SK-N-SH (cell line): ENCODE data around the gene KLHL42. TPM values are rescaled to one million over a fixed set of nuclear protein-coding genes. Genes with fewer than 3 reads are reported as not detected.

Source experiments
- CTCF ChIA-PET: fragments of 300-600, 350-600 bp; formaldehyde crosslinking; extraction: SDS; loops from one replicate; lab custom pipeline; 2021; lab: Yijun Ruan, JAX
- POLR2A ChIA-PET: fragments of 350-600 bp; sonication (Branson Sonifier 250); formaldehyde crosslinking; extraction: SDS; loops from one replicate; lab custom pipeline; 2020; ENCODE audit warnings: antibody characterized with exemption, inconsistent platforms; lab: Yijun Ruan, JAX
- DNase-seq: peaks from one replicate; pipeline ENCODE4 v3.0.0; 2012
- H2AFZ ChIP-seq: fragments of 200-600 bp; sonication (generic); 2 replicates; pipeline ENCODE4 v1.8.1; 2016; ENCODE audit warnings: antibody characterized with exemption, mild to moderate bottlenecking, low read depth
- H3F3A ChIP-seq: fragments of 200-600 bp; sonication (generic); replicated peaks from 2 replicates; pipeline ENCODE3; 2016; ENCODE audit warnings: antibody characterized with exemption, mild to moderate bottlenecking; ENCODE audit not compliant: insufficient read depth
- H3K27ac ChIP-seq, 2 experiments: fragments of 200-500 bp in 1 of 2; fragments of 200-600 bp in 1 of 2; sonication (Bioruptor generic) in 1 of 2; sonication (generic), shearing (Covaris generic) in 1 of 2; 2 replicates each; pipeline versions ENCODE4 v1.5.1 to v1.6.1; 2014 to 2016; ENCODE audit warnings: low read depth in 2 of 2, inconsistent platforms in 1 of 2, low read length in 1 of 2, mild to moderate bottlenecking in 1 of 2, mixed read lengths in 1 of 2
- H3K27me3 ChIP-seq: fragments of 200-600 bp; sonication (generic), shearing (Covaris generic); 2 replicates; pipeline ENCODE4 v1.6.1; 2016; ENCODE audit warnings: mixed run types; ENCODE audit not compliant: insufficient read depth
- H3K36me3 ChIP-seq, 2 experiments: fragments of 200-500 bp in 1 of 2; fragments of 200-600 bp in 1 of 2; sonication (Bioruptor generic) in 1 of 2; sonication (generic) in 1 of 2; replicated peaks in 1 of 2; 2 replicates each; pipeline versions ENCODE3 to v1.5.1; 2014 to 2016; ENCODE audit warnings: low read length in 1 of 2, mild to moderate bottlenecking in 1 of 2; ENCODE audit not compliant: insufficient read depth in 2 of 2, control insufficient read depth in 1 of 2
- H3K4me1 ChIP-seq, 2 experiments: fragments of 200-500 bp in 1 of 2; fragments of 200-600 bp in 1 of 2; sonication (Bioruptor generic) in 1 of 2; sonication (generic), shearing (Covaris generic) in 1 of 2; 2 replicates each; pipeline versions ENCODE4 v1.5.1 to v1.6.1; 2014 to 2016; ENCODE audit warnings: low read depth in 1 of 2, low read length in 1 of 2, mixed run types in 1 of 2; ENCODE audit not compliant: insufficient read depth in 2 of 2, control insufficient read depth in 1 of 2
- H3K4me2 ChIP-seq: fragments of 200-600 bp; sonication (generic), shearing (Covaris generic); 2 replicates; pipeline ENCODE4 v1.6.1; 2017; ENCODE audit warnings: mixed run types
- H3K4me3 ChIP-seq, 2 experiments: fragments of 200-500 bp in 1 of 2; fragments of 200-600 bp in 1 of 2; sonication (Bioruptor generic) in 1 of 2; sonication (generic), shearing (Covaris generic) in 1 of 2; 2 replicates each; pipeline versions ENCODE4 v1.5.1 to v1.8.1; 2014 to 2016; ENCODE audit warnings: low read depth in 2 of 2, inconsistent platforms in 1 of 2, low read length in 1 of 2, mild to moderate bottlenecking in 1 of 2, mixed read lengths in 1 of 2, moderate library complexity in 1 of 2
- H3K79me2 ChIP-seq: fragments of 200-600 bp; sonication (generic); 2 replicates; pipeline ENCODE4 v1.8.1; 2017; ENCODE audit warnings: mild to moderate bottlenecking; ENCODE audit not compliant: insufficient read depth
- H3K9ac ChIP-seq: fragments of 200-600 bp; sonication (generic); 2 replicates; pipeline ENCODE4 v1.6.1; 2017; ENCODE audit warnings: mixed run types
- H3K9me2 ChIP-seq: fragments of 200-600 bp; sonication (generic); 2 replicates; pipeline ENCODE4 v1.6.1; 2017; ENCODE audit warnings: mixed run types
- H3K9me3 ChIP-seq: fragments of 200-600 bp; sonication (generic); 2 replicates; pipeline ENCODE4 v1.6.1; 2017; ENCODE audit warnings: mixed run types, mild to moderate bottlenecking, moderate library complexity
- H4K20me1 ChIP-seq: fragments of 200-600 bp; sonication (generic); 2 replicates; pipeline ENCODE4 v1.6.1; 2017; ENCODE audit warnings: mild to moderate bottlenecking, mixed run types; ENCODE audit not compliant: insufficient read depth
- CHD2 ChIP-seq: fragments of 150-350 bp; IDR thresholded peaks from 2 replicates; pipeline ENCODE4 v1.6.1; 2018; ENCODE audit warnings: low read length; ENCODE audit not compliant: partially characterized antibody
- FOSL2 ChIP-seq: IDR thresholded peaks from 2 replicates; pipeline ENCODE4 v1.4.0; 2012; ENCODE audit warnings: low read depth, mild to moderate bottlenecking, moderate library complexity, borderline replicate concordance
- FOXM1 ChIP-seq: IDR thresholded peaks from 2 replicates; pipeline ENCODE4 v1.4.0; 2012; ENCODE audit warnings: low read depth, mild to moderate bottlenecking
- GABPA ChIP-seq: IDR thresholded peaks from 2 replicates; pipeline ENCODE4 v1.4.0; 2012; ENCODE audit warnings: low read depth, mild to moderate bottlenecking
- GATA2 ChIP-seq: sonication (generic); formaldehyde crosslinking; IDR thresholded peaks from 2 replicates; pipeline ENCODE4 v1.5.0; 2020; ENCODE audit warnings: mild to moderate bottlenecking, missing genetic modification reagents
- MEF2A ChIP-seq: IDR thresholded peaks from 2 replicates; pipeline ENCODE4 v1.4.0; 2012; ENCODE audit warnings: low read depth, borderline replicate concordance
- NFIC ChIP-seq: IDR thresholded peaks from 2 replicates; pipeline ENCODE4 v1.4.0; 2012; ENCODE audit warnings: borderline replicate concordance
- NRF1 ChIP-seq: IDR thresholded peaks from 2 replicates; pipeline ENCODE4 v1.6.1; 2012; ENCODE audit warnings: low read depth, mild to moderate bottlenecking, low read length
- PBX3 ChIP-seq: IDR thresholded peaks from 2 replicates; pipeline ENCODE4; 2012
- REST ChIP-seq: IDR thresholded peaks from 2 replicates; pipeline ENCODE4 v1.6.1; 2012; ENCODE audit warnings: mild to moderate bottlenecking, low read depth, low read length, moderate library complexity
- USF1 ChIP-seq: IDR thresholded peaks from 2 replicates; pipeline ENCODE4 v1.4.0; 2012; ENCODE audit warnings: low read depth, borderline replicate concordance
- WGBS: methylation state at CpG from one replicate; pipeline ENCODE4 v1.1.6; 2017; ENCODE audit warnings: low lambda C conversion rate; 5-methylcytosine and 5-hydroxymethylcytosine counted together
- polyA plus RNA-seq, 3 experiments: library from polyadenylated mRNA; depleted of rRNA; stranded (reverse); fragments of >200 nt; gene quantifications; 2 replicates each; pipeline ENCODE4 v1.2.3, GENCODE V29; 2012

Gene KLHL42
- polyA plus RNA-seq, 1 of the 3 experiments (the other 2 are of a cell fraction), result 11.7 TPM

- Histone ChIP-seq H2AFZ (peak overlapping the region; percentile 81; the same call in 1 of the 2 replicates), H3K9me3 (no peaks in the 10 kb centered on the region), H3K36me3 (no peaks in the 10 kb centered on the region), H3K9me2 (no peaks in the 10 kb centered on the region), H3K9ac (peak overlapping the region; percentile 15; the same call in 1 of the 2 replicates), H3K4me1 (peaks cover 0 to 22% of the 10 kb centered on the region in 2 experiments; a peak in 2 of 4 replicates), H3K79me2 (no peaks in the 10 kb centered on the region), H3K27ac (peak overlapping the region in 1 of 2 experiments; percentile 41; a peak in 2 of 4 replicates), H3K4me3 (peak overlapping the region in 1 of 2 experiments; percentile 28; a peak in 2 of 4 replicates), H3K27me3 (no peaks in the 10 kb centered on the region), H3K4me2 (peak overlapping the region; percentile 45), H4K20me1 (no peaks in the 10 kb centered on the region), H3F3A (peaks cover 22% of the 10 kb centered on the region)
- WGBS, result 8% methylated on average over 5 of the region's 5 CpGs
- TF ChIP-seq NFIC, result no peak
- TF ChIP-seq MEF2A, result peak; percentile 28; the same call in 1 of the 2 replicates
- TF ChIP-seq REST, result no peak
- TF ChIP-seq PBX3, result no peak
- no peak for TF ChIP-seq FOXM1
- 0 out of 2 replicates have a peak, but pooled peaks have one; percentile 29 for TF ChIP-seq FOSL2
- TF ChIP-seq USF1, result no peak
- TF ChIP-seq GATA2 (CRISPR knock-in tag), result no peak
- DNase-seq, result no peak
- ChIA-PET POLR2A (no interaction called here), CTCF (no interaction called here)
These were observed 7.5 kb upstream of the KLHL42 start for GRCh38 chr12:27772328-27773049.

GRCh38 chr12:27777141-27777540 is 2.9 kb upstream of the KLHL42 start:
- CTCF ChIA-PET, result interaction anchor here (0.8 to 1.5 kb wide), 2 partner anchors 44 to 163 kb away, joined by 3 to 4 read pairs; no protein-coding TSS in a partner anchor
- H3K36me3 ChIP-seq, result peaks cover 3 to 4% of the 10 kb centered on the region in 2 experiments
- no peak overlapping the region for H3K4me3 ChIP-seq
- H3K27ac ChIP-seq, result no peak overlapping the region
- H3F3A ChIP-seq, result peaks cover 28% of the 10 kb centered on the region
- no peak for TF ChIP-seq GABPA
- no peak for TF ChIP-seq NRF1
- no peak for TF ChIP-seq FOXM1
- no peak for TF ChIP-seq CHD2
- TF ChIP-seq NFIC, result no peak
- H3K79me2 ChIP-seq, result peaks cover 20% of the 10 kb centered on the region
- H2AFZ ChIP-seq, result no peak overlapping the region
- H3K4me2 ChIP-seq, result no peak overlapping the region
- H3K9me3 ChIP-seq, result no peaks in the 10 kb centered on the region
- 97% methylated on average over 5 of the region's 5 CpGs for WGBS
- peaks cover 20 to 21% of the 10 kb centered on the region in 2 experiments for H3K4me1 ChIP-seq
- H3K9me2 ChIP-seq, result no peaks in the 10 kb centered on the region
- H3K9ac ChIP-seq, result no peak overlapping the region
- no peaks in the 10 kb centered on the region for H3K27me3 ChIP-seq
- POLR2A ChIA-PET, result no interaction called here
- H4K20me1 ChIP-seq, result no peaks in the 10 kb centered on the region
- DNase-seq, result no peak
